Stimulated activated CD4-positive, alpha-beta T cell treated with anti-CD3 and anti-CD28 coated beads, Interleukin-1b, Interleukin-23, amount 100 ng/mL, for 4 hours (primary cell): ENCODE measurements around the gene GGT5.
A peak's percentile ranks its signal among the peaks of the same experiment; 100 is the strongest.
"Not testable (repeated sequence)": the region's sequence is repeated elsewhere in the genome, so short reads cannot be mapped to it uniquely, and the experiment has no call there.

ENCODE experiments used
- DNase-seq, 2 donors: peaks; one replicate each; pipeline ENCODE4 v3.0.0-alpha.2; 2020; ENCODE audit warnings: low read depth in 2 of 2

Gene GGT5

DNA sequence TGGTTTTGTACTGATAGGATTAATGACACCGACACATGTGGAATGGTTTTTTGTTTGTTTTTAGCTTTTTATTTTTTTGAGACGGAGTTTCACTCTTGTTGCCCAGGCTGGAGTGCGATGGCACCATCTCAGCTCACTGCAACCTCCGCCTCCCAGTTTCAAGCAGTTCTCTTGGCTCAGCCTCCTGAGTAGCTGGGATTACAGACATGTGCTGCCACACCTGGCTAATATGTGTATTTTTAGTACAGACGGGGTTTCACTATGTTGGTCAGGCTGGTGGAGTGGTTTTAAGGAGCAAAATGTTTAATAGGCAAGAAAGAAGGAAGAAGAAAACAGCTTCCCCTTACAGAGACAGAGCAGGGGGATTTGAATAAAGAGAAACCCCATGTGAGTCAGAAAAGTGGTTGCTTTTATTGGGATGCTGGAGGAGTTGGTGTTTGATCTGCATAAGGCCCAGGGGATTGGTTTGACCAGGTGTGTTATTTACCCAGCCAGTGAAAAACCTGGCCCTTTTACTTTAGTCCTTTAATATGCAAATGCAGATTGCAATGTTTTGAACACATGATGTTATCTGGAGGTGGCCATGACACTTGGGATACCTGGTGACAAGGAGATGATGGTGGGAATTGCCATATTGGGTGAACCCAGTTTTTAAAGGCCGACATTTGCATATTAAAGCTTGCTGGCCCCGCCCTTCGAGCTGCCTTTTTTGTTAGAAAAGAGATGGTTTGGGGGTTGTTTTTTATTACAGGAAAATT lies 39.3 kb downstream of the GGT5 start:
- no peak for DNase-seq

DNA sequence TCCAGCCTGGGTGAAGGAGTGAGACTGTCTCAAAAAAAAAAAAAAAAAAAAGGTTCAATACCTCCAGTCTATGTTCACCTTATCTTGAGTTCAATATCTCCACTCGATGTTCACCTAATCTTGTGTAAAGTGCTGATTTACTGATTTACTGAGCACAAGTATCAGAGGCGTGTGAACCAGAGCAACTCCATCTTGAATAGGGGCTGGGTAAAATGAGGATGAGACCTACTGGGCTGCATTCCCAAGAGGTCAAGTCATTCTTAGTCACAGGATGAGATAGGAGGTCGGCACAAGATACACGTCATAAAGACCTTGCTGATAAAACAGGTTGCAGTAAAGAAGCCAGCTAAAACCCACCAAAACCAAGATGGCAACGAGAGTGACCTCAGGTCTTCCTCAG lies 41.0 kb downstream of the GGT5 start:
- not testable (repeated sequence) for DNase-seq

- DNase-seq, result no peak
Observed at GRCh38 chr22:24201681-24202614, 42.9 kb downstream of the GGT5 start.

- no peak for DNase-seq
Observed at GRCh38 chr22:24200619-24201212, 44.2 kb downstream of the GGT5 start.

DNA sequence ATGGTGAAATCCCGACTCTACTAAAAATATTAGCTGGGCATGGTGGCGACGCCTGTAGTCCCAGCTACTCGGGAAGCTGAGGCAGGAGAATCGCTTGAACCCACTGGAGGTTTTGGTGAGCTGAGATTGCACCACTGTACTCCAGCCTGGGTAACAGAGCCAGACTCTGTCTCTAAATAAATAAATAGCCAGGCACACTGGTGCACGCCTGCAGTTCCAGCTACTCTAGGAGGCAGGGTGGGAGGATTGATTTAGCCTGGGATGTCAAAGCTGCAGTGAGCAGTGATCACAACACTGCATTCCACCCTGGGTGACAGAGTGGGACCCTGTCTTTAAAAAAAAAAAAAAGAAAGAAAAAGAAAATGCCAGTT lies 46.2 kb downstream of the GGT5 start:
- DNase-seq, result no peak

- no peak for DNase-seq
Observed at GRCh38 chr22:24191893-24192292, 53.0 kb downstream of the GGT5 start.

- DNase-seq, result no peak
Observed at GRCh38 chr22:24191381-24191841, 53.5 kb downstream of the GGT5 start.

DNA sequence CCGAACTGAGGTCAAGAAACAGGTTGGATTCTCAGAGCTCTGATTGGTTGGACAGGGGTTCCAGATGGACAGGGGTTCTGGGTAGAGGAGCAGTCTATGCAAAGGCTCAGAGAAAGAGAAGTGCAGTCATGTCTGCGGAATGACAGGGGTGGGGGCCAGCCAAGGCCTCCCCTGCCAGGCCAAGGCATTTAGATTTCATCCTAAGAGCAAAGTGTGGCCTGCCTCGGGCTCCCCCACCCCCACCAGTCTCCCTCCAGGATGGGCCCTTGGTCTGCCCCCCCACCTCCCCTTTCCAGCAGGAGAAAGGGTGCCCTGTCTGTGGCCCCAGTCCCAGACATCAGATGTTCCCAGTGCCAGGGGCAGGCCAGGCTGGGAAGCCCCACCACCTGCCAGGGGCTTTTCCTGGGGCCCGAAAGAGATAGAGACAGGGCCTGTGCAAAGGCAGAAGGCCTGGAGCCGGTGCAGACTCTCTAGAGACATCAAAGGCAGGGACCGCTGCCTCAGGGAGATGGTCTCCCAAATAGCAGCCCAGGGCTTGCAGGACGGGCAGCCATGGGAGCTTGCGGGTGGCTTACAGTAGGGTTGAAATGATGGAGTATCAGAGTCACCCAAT lies 54.2 kb downstream of the GGT5 start:
- no peak for DNase-seq

GRCh38 chr22:24190159-24190540 lies 54.7 kb downstream of the GGT5 start:
- DNase-seq, result no peak

GRCh38 chr22:24189249-24190158 lies 55.4 kb downstream of the GGT5 start:
- peak; percentile 8 to 16 for DNase-seq

- DNase-seq, result no peak
Observed at GRCh38 chr22:24188705-24189248, 56.1 kb downstream of the GGT5 start.

- no peak for DNase-seq
Observed at GRCh38 chr22:24187731-24188644, 56.9 kb downstream of the GGT5 start.

- DNase-seq, result no peak
Observed at GRCh38 chr22:24186892-24187670, 57.8 kb downstream of the GGT5 start.

DNA sequence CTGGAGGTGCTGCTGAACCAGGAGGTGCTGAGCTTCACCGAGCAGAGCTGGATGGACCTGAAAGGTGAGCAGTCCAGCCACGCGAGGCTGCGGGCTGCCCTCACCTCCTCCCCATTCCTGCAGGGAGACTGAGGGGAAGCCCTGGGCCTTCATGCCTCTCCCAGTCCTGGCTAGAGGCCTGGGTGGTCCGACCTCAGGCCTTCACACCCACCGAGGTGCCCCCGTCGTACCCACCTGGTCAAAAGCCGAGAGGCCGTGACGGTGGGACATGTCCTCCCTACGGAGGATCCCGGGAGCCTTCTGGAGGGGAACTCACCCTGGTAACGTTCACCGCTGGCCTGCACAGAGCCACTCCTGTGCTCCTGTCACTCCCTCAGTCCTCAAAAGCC lies 58.5 kb downstream of the GGT5 start:
- DNase-seq, result no peak

- DNase-seq, result no peak
Observed at GRCh38 chr22:24185501-24186351, 59.2 kb downstream of the GGT5 start.

DNA sequence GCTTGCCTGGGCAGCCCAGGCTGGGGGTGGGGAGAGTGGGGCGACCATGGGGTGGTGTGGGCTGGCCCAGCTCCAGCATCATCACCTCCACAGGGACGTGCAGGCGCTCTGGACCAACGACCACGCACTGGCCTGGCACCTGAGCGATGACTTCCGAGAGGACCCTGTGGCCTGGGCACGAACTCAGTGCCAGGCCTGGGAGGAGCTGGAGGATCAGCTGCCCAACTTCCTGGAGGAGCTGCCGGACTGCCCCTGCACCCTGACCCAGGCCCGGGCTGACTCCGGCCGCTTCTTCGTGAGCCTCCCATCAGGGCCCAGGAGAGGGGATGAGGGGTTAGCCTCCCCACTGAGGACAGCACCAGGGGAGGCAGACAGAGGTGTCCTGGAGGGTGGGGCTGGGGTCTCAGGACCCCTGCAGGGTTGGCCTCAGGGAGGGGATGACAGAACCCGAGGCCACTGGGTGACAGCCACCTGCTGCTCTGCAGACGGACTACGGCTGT lies 59.8 kb downstream of the GGT5 start:
- DNase-seq, result no peak

- no peak for DNase-seq
Observed at GRCh38 chr22:24184057-24184798, 60.7 kb downstream of the GGT5 start.
